Endothelial cell (in vitro differentiated cells): Measurements from ENCODE around the gene CDKN2D. TPM values are rescaled to one million over a fixed set of nuclear protein-coding genes. Genes with fewer than 3 reads are reported as not detected.
A peak's percentile ranks its signal among the peaks of the same experiment; 100 is the strongest.

Experiments used
- DNase-seq: peaks from one replicate; pipeline ENCODE4 v3.0.0; 2021; ENCODE audit warnings: low spot score
- H3K27ac Mint-ChIP-seq: one replicate; pipeline ENCODE4 v1.8.0; 2021; ENCODE audit warnings: mixed read lengths, inconsistent platforms; ENCODE audit not compliant: unreplicated experiment
- H3K27me3 Mint-ChIP-seq: one replicate; pipeline ENCODE4 v1.8.0; 2021; ENCODE audit warnings: mild to moderate bottlenecking, moderate library complexity, mixed read lengths, inconsistent platforms; ENCODE audit not compliant: unreplicated experiment
- H3K36me3 Mint-ChIP-seq: one replicate; pipeline ENCODE4 v1.8.0; 2021; ENCODE audit warnings: mild to moderate bottlenecking, low read depth, mixed read lengths, inconsistent platforms; ENCODE audit not compliant: unreplicated experiment
- H3K4me1 Mint-ChIP-seq: one replicate; pipeline ENCODE4 v1.8.0; 2021; ENCODE audit warnings: mild to moderate bottlenecking, mixed read lengths, inconsistent platforms; ENCODE audit not compliant: unreplicated experiment
- H3K4me3 Mint-ChIP-seq: one replicate; pipeline ENCODE4 v1.8.0; 2021; ENCODE audit warnings: mild to moderate bottlenecking, mixed read lengths, inconsistent platforms; ENCODE audit not compliant: unreplicated experiment
- H3K9me3 Mint-ChIP-seq: one replicate; pipeline ENCODE4 v1.8.0; 2021; ENCODE audit warnings: mixed read lengths, inconsistent platforms; ENCODE audit not compliant: unreplicated experiment
- CTCF ChIP-seq: fragments of 200-600 bp; sonication (generic); IDR thresholded peaks from one replicate; pipeline ENCODE4 v1.5.0; 2021; ENCODE audit warnings: antibody characterized with exemption; ENCODE audit not compliant: unreplicated experiment
- total RNA-seq: library from RNA; stranded (reverse); fragmentation: NEBNext Ultra II Directional; extraction: Animal tissue kit (Norgen Biotek cat#: 25700); gene quantifications from one replicate; pipeline ENCODE4 v1.2.1, GENCODE V29; 2021; ENCODE audit not compliant: unreplicated experiment

Gene CDKN2D
- total RNA-seq, 1 donor from 2014 or later: 8.1 TPM

- Mint-ChIP-seq H3K4me1 (no peaks in the 10 kb centered on the region), H3K27ac (no peak overlapping the region), H3K4me3 (peak overlapping the region; percentile 29), H3K27me3 (no peaks in the 10 kb centered on the region), H3K36me3 (peaks cover 8% of the 10 kb centered on the region), H3K9me3 (no peaks in the 10 kb centered on the region)
- no peak for DNase-seq
- no peak for TF ChIP-seq CTCF
Measured at GRCh38 chr19:10549733-10550132, 19.0 kb downstream of the CDKN2D start.

GRCh38 chr19:10548746-10549276, 20.0 kb downstream of the CDKN2D start:
- no peak for TF ChIP-seq CTCF
- H3K36me3 Mint-ChIP-seq: peaks cover 5% of the 10 kb centered on the region
- H3K4me3 Mint-ChIP-seq: peak overlapping the region; percentile 29
- peaks cover 2% of the 10 kb centered on the region for H3K27me3 Mint-ChIP-seq
- H3K4me1 Mint-ChIP-seq: no peaks in the 10 kb centered on the region
- no peak for DNase-seq
- H3K27ac Mint-ChIP-seq: no peak overlapping the region
- no peaks in the 10 kb centered on the region for H3K9me3 Mint-ChIP-seq

- DNase-seq: no peak
- Mint-ChIP-seq H3K9me3 (no peaks in the 10 kb centered on the region), H3K27ac (no peak overlapping the region), H3K36me3 (peaks cover 5% of the 10 kb centered on the region), H3K27me3 (peaks cover 2% of the 10 kb centered on the region), H3K4me1 (peaks cover 3% of the 10 kb centered on the region), H3K4me3 (no peak overlapping the region)
- no peak for TF ChIP-seq CTCF
Measured at GRCh38 chr19:10546817-10547216, 22.0 kb downstream of the CDKN2D start.

- no peaks in the 10 kb centered on the region for H3K9me3 Mint-ChIP-seq
- H3K27me3 Mint-ChIP-seq: peaks cover 4% of the 10 kb centered on the region
- TF ChIP-seq CTCF: no peak
- peak overlapping the region; percentile 92 for H3K4me3 Mint-ChIP-seq
- H3K27ac Mint-ChIP-seq: no peak overlapping the region
- H3K4me1 Mint-ChIP-seq: peaks cover 3% of the 10 kb centered on the region
- H3K36me3 Mint-ChIP-seq: no peaks in the 10 kb centered on the region
- no peak for DNase-seq
Measured at GRCh38 chr19:10544753-10545251, 24.0 kb downstream of the CDKN2D start.

GRCh38 chr19:10544242-10544752, 24.5 kb downstream of the CDKN2D start:
- H3K27me3 Mint-ChIP-seq: peaks cover 4% of the 10 kb centered on the region
- no peaks in the 10 kb centered on the region for H3K36me3 Mint-ChIP-seq
- TF ChIP-seq CTCF: no peak
- H3K27ac Mint-ChIP-seq: no peak overlapping the region
- H3K4me1 Mint-ChIP-seq: peaks cover 3% of the 10 kb centered on the region
- H3K4me3 Mint-ChIP-seq: peak overlapping the region; percentile 92
- H3K9me3 Mint-ChIP-seq: no peaks in the 10 kb centered on the region
- DNase-seq: no peak
